Neural progenitor cell (in vitro differentiated cells): ENCODE measurements around the gene CEACAM6. TPM values are rescaled to one million over a fixed set of nuclear protein-coding genes. Genes with fewer than 3 reads are reported as not detected.
A peak's percentile ranks its signal among the peaks of the same experiment; 100 is the strongest.

Source experiments
- DNase-seq: peaks from one replicate; pipeline ENCODE4 v3.0.0-alpha.2; 2016; ENCODE audit warnings: low spot score
- H2AFZ ChIP-seq: fragments of 200-600 bp; sonication (generic); replicated peaks from 2 replicates; pipeline ENCODE4 v1.6.1; 2016; ENCODE audit warnings: antibody characterized with exemption
- H3F3A ChIP-seq: fragments of 200-600 bp; sonication (generic); 2 replicates; pipeline ENCODE4 v1.6.1; 2016; ENCODE audit warnings: antibody characterized with exemption, low read depth
- H3K27ac ChIP-seq: fragments of 200-600 bp; sonication (generic); 2 replicates; pipeline ENCODE4 v1.5.1; 2016; ENCODE audit warnings: mild to moderate bottlenecking
- H3K27me3 ChIP-seq: fragments of 200-600 bp; sonication (generic); 2 replicates; pipeline ENCODE4 v1.6.1; 2016; ENCODE audit warnings: mild to moderate bottlenecking, moderate library complexity
- H3K36me3 ChIP-seq: fragments of 200-600 bp; sonication (generic); 2 replicates; pipeline ENCODE4 v1.5.1; 2016
- H3K4me1 ChIP-seq: fragments of 200-600 bp; sonication (generic); 2 replicates; pipeline ENCODE4 v1.6.1; 2016; ENCODE audit warnings: mixed run types
- H3K4me2 ChIP-seq: fragments of 200-600 bp; sonication (generic); 2 replicates; pipeline ENCODE4 v1.6.1; 2016
- H3K4me3 ChIP-seq: fragments of 200-600 bp; sonication (generic); 2 replicates; pipeline ENCODE4 v1.5.1; 2016
- H3K79me2 ChIP-seq: fragments of 200-600 bp; sonication (generic); 2 replicates; pipeline ENCODE4 v1.6.1; 2016; ENCODE audit warnings: low read depth
- H3K9ac ChIP-seq: fragments of 200-600 bp; sonication (generic); 2 replicates; pipeline ENCODE4 v1.6.1; 2016
- H3K9me3 ChIP-seq: fragments of 200-600 bp; sonication (generic); 2 replicates; pipeline ENCODE4 v1.5.1; 2016; ENCODE audit warnings: low read depth
- H4K20me1 ChIP-seq: fragments of 200-600 bp; sonication (generic); 2 replicates; pipeline ENCODE4 v1.6.1; 2016; ENCODE audit warnings: low read depth
- H3K27ac Mint-ChIP-seq: 3 replicates; pipeline ENCODE4 v1.8.0; 2021; ENCODE audit warnings: mixed read lengths
- H3K27me3 Mint-ChIP-seq: 2 replicates; pipeline ENCODE4 v1.8.0; 2022; ENCODE audit warnings: low read depth, mild to moderate bottlenecking, inconsistent platforms, moderate library complexity, mixed read lengths; ENCODE audit not compliant: insufficient read depth
- H3K36me3 Mint-ChIP-seq: 3 replicates; pipeline ENCODE4 v1.8.0; 2021; ENCODE audit warnings: mixed read lengths
- H3K4me1 Mint-ChIP-seq: 3 replicates; pipeline ENCODE4 v1.8.0; 2021; ENCODE audit warnings: mixed read lengths
- H3K4me3 Mint-ChIP-seq: 3 replicates; pipeline ENCODE4 v1.8.0; 2021; ENCODE audit warnings: mild to moderate bottlenecking, moderate library complexity, mixed read lengths
- H3K9me3 Mint-ChIP-seq: 3 replicates; pipeline ENCODE4 v1.8.0; 2020; ENCODE audit warnings: mixed read lengths
- CTCF ChIP-seq: fragments of 200-600 bp; sonication (generic); IDR thresholded peaks from 2 replicates; pipeline ENCODE4 v1.5.1; 2017; ENCODE audit warnings: antibody characterized with exemption, mild to moderate bottlenecking
- EZH2 ChIP-seq: fragments of 200-600 bp; sonication (generic); IDR thresholded peaks from 2 replicates; pipeline ENCODE4 v1.6.1; 2017; ENCODE audit warnings: antibody characterized with exemption, mild to moderate bottlenecking, moderate library complexity
- EZH2phosphoT487 ChIP-seq: fragments of 200-600 bp; sonication (generic); IDR thresholded peaks from 2 replicates; pipeline ENCODE4 v1.6.1; 2017; ENCODE audit warnings: antibody characterized with exemption
- total RNA-seq: library from RNA; depleted of rRNA; stranded (reverse); fragments of >200 nt; gene quantifications from 2 replicates; pipeline ENCODE4 v1.2.3, GENCODE V29; 2015; ENCODE audit warnings: low replicate concordance

The CEACAM6 gene
- total RNA-seq, 1 donor from 2014 or later, result not detected

DNA sequence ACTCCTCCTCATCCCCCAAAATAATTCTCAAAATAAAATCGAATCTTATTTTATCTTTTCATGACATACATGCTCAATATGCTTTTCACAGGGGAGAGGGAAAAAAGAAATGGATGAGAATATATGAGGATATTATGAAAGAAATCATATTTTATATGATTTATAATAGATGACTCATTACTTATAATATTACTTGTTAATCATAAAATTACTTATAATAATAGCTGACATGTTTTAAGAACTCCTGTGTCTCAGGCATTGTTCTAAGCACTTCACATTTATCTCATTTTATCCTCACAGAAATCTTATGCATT lies 38.0 kb downstream of the CEACAM6 start:
- H3K27ac ChIP-seq, result no peak overlapping the region
- H3K27me3 ChIP-seq, result peaks cover 29% of the 10 kb centered on the region
- TF ChIP-seq EZH2phosphoT487 (no peak), CTCF (no peak)
- Mint-ChIP-seq H3K27ac (no peak overlapping the region), H3K9me3 (no peaks in the 10 kb centered on the region), H3K4me3 (no peak overlapping the region), H3K27me3 (peaks cover 5% of the 10 kb centered on the region), H3K36me3 (no peaks in the 10 kb centered on the region), H3K4me1 (no peaks in the 10 kb centered on the region)
- H3K4me3 ChIP-seq, result no peak overlapping the region
- no peak overlapping the region for H2AFZ ChIP-seq
- no peaks in the 10 kb centered on the region for H3F3A ChIP-seq
- H3K4me2 ChIP-seq, result no peak overlapping the region
- no peak overlapping the region for H3K9ac ChIP-seq
- no peaks in the 10 kb centered on the region for H3K9me3 ChIP-seq
- no peaks in the 10 kb centered on the region for H3K36me3 ChIP-seq
- no peak for DNase-seq
- no peaks in the 10 kb centered on the region for H3K4me1 ChIP-seq
- no peaks in the 10 kb centered on the region for H4K20me1 ChIP-seq
- no peaks in the 10 kb centered on the region for H3K79me2 ChIP-seq

DNA sequence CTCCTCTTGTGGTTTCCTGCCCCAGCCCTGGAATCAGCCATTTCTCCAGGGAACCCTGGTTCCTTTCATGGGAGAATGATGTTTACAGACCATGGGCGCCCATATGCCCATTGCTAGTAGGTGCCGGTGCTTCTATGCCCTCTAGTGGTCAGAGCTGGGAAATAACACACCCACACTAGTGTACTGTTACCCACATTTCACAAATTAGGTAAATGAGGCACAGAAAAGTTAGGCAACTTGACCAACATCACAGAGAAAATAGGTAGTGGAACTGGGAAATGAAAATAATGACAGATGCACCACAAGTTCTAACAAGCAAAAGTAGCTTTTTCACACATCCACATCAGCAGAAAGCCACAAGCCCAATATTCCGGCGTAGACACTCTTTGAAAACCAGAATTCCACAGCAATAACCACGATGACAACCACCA lies 39.7 kb downstream of the CEACAM6 start:
- no peak overlapping the region for H2AFZ ChIP-seq
- no peaks in the 10 kb centered on the region for H3K4me1 ChIP-seq
- Mint-ChIP-seq H3K4me3 (no peak overlapping the region), H3K4me1 (no peaks in the 10 kb centered on the region), H3K9me3 (no peaks in the 10 kb centered on the region), H3K36me3 (no peaks in the 10 kb centered on the region), H3K27ac (no peak overlapping the region), H3K27me3 (peaks cover 5% of the 10 kb centered on the region)
- no peaks in the 10 kb centered on the region for H3K36me3 ChIP-seq
- no peak overlapping the region for H3K4me2 ChIP-seq
- H3K4me3 ChIP-seq, result no peak overlapping the region
- no peak overlapping the region for H3K27ac ChIP-seq
- H3K27me3 ChIP-seq, result peaks cover 24% of the 10 kb centered on the region
- TF ChIP-seq CTCF (peak; percentile 80), EZH2phosphoT487 (no peak)
- no peaks in the 10 kb centered on the region for H4K20me1 ChIP-seq
- H3K79me2 ChIP-seq, result no peaks in the 10 kb centered on the region
- H3F3A ChIP-seq, result no peaks in the 10 kb centered on the region
- peak; percentile 57 for DNase-seq
- no peaks in the 10 kb centered on the region for H3K9me3 ChIP-seq
- no peak overlapping the region for H3K9ac ChIP-seq

DNA sequence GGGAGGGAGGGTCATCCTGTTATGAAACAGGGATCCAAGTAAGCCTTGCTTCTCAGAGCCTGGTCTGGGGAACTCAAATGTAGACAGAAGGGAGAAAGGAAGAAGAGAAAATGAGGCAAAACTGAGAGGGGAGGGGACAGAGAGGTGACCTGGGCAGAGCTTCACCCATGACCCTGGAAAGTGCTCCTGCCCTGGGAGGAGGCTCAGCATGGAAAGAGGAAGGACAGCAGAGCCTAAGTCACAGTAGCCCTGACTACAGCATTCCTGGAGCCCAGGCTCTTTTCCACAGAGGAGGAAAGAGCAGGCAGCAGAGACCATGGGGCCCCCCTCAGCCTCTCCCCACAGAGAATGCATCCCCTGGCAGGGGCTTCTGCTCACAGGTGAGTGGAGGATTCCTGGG lies 41.0 kb downstream of the CEACAM6 start, which contains the start of gene CEACAM3:
TSS of gene CEACAM3 (plus strand) at position 226 of the 400 bp plus-strand sequence. CDS start at position 317, 91 bp downstream.
- Mint-ChIP-seq H3K4me1 (no peaks in the 10 kb centered on the region), H3K9me3 (no peaks in the 10 kb centered on the region), H3K4me3 (no peak within 1 kb of the TSS), H3K27ac (no peak within 1 kb of the TSS), H3K36me3 (no peaks in the 10 kb centered on the region), H3K27me3 (peaks cover 2% of the 10 kb centered on the region)
- DNase-seq, result no peak
- peaks cover 16% of the 10 kb centered on the region for H3K27me3 ChIP-seq
- H3K9ac ChIP-seq, result no peak within 1 kb of the TSS
- H3K4me2 ChIP-seq, result no peak within 1 kb of the TSS
- H3K4me1 ChIP-seq, result no peaks in the 10 kb centered on the region
- H3K27ac ChIP-seq, result no peak within 1 kb of the TSS
- no peak within 1 kb of the TSS for H2AFZ ChIP-seq
- no peaks in the 10 kb centered on the region for H3K79me2 ChIP-seq
- H3K9me3 ChIP-seq, result no peaks in the 10 kb centered on the region
- H3K36me3 ChIP-seq, result no peaks in the 10 kb centered on the region
- no peak within 1 kb of the TSS for H3K4me3 ChIP-seq
- no peak for TF ChIP-seq CTCF
- TF ChIP-seq EZH2phosphoT487, result no peak
- TF ChIP-seq EZH2, result no peak
- H4K20me1 ChIP-seq, result no peaks in the 10 kb centered on the region
- no peaks in the 10 kb centered on the region for H3F3A ChIP-seq

DNA sequence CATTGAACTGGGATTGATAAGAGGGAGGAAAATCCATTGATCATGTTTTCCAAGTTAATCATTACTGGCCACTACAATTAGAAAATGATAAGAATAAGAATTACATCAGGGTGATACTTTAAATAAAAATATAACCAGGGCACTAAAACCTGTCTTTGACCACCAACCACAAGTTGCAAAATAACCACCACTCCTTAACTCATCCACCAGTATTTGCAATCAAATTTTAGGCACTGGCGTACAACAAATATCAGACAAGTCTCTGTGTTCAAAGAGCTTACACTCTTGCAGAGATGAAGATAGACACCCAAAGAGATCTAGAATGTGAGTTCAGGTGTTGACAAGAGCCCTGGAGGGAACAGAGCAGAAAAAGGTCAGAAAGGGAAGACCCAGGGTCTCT lies 41.6 kb downstream of the CEACAM6 start:
- no peak for TF ChIP-seq CTCF
- no peak for TF ChIP-seq EZH2phosphoT487
- no peak for TF ChIP-seq EZH2
- H3K4me3 Mint-ChIP-seq, result no peak overlapping the region
- H3K27me3 Mint-ChIP-seq, result peaks cover 2% of the 10 kb centered on the region
- no peaks in the 10 kb centered on the region for H3K9me3 Mint-ChIP-seq
- no peak overlapping the region for H3K27ac ChIP-seq
- peaks cover 11% of the 10 kb centered on the region for H3K27me3 ChIP-seq
- no peaks in the 10 kb centered on the region for H3K79me2 ChIP-seq
- H4K20me1 ChIP-seq, result no peaks in the 10 kb centered on the region
- H3K4me1 ChIP-seq, result no peaks in the 10 kb centered on the region
- no peak overlapping the region for H3K9ac ChIP-seq
- no peak overlapping the region for H3K4me2 ChIP-seq
- no peak overlapping the region for H2AFZ ChIP-seq
- no peaks in the 10 kb centered on the region for H3K9me3 ChIP-seq
- H3K4me3 ChIP-seq, result no peak overlapping the region
- no peaks in the 10 kb centered on the region for H3F3A ChIP-seq
- no peak overlapping the region for H3K27ac Mint-ChIP-seq
- no peaks in the 10 kb centered on the region for H3K36me3 ChIP-seq
- no peak for DNase-seq
- no peaks in the 10 kb centered on the region for H3K36me3 Mint-ChIP-seq
- H3K4me1 Mint-ChIP-seq, result no peaks in the 10 kb centered on the region
